ENCODE data around the gene GDI1.

The GDI1 gene

GRCh38 chrX:154478728-154479622 is 42.0 kb downstream of the GDI1 start, which contains the start of gene LAGE3:
Gene LAGE3 (minus strand): TSS chrX:154479281. CDS start chrX:154478915, 366 bp downstream.
- peak; percentile 88 to 91 (median 89) for DNase-seq (ENCODE audit: low read depth in 2 of 3, low spot score in 1 of 3)

GRCh38 chrX:154481195-154481594 is 44.2 kb downstream of the GDI1 start:
- DNase-seq (ENCODE audit: low read depth in 2 of 3, low spot score in 1 of 3), result no peak

- no peak for DNase-seq (ENCODE audit: low read depth in 2 of 3, low spot score in 1 of 3)
These were observed 45.1 kb downstream of the GDI1 start for GRCh38 chrX:154481911-154482601.

DNA sequence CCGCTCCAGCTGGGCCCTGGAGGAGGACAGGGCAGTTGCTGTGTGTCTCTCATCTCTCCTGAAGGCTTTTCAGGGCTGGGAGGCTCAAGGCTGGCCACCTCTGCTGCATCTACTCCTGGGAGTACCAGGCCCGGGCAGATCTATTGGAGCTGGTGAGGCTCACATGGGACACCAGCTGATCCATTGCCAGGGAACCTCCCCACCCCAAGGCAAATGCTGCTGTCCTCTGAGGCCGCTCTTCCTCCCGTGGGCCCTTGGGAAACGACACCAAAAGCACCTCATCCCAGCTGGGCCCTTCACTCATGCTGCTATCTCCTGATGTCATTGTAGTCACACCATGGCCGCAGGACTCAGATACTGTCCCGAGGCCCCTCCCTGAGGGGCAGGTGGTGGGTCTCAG is 45.8 kb downstream of the GDI1 start:
- no peak for DNase-seq (ENCODE audit: low read depth in 2 of 3, low spot score in 1 of 3)

DNA sequence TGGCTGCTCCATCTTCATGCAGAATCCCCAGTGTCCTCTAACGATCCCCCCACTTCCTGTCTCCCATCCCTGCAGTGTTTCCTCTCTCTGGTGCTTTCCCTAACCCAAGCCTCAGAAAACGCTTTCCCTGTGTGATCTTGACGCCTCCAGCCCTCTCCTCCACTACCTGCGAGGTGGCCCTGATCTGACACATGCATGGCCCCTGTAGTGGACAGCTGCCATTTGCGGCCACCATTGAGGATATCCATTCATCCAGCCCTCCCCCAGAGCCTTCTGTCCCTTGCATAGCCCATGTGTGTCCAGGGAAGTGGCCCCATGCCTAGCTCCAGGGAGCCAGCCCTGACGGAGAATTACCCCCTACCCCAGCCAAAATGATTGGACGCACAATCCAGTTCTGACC is 46.4 kb downstream of the GDI1 start:
- no peak for DNase-seq (ENCODE audit: low read depth in 2 of 3, low spot score in 1 of 3)

DNA sequence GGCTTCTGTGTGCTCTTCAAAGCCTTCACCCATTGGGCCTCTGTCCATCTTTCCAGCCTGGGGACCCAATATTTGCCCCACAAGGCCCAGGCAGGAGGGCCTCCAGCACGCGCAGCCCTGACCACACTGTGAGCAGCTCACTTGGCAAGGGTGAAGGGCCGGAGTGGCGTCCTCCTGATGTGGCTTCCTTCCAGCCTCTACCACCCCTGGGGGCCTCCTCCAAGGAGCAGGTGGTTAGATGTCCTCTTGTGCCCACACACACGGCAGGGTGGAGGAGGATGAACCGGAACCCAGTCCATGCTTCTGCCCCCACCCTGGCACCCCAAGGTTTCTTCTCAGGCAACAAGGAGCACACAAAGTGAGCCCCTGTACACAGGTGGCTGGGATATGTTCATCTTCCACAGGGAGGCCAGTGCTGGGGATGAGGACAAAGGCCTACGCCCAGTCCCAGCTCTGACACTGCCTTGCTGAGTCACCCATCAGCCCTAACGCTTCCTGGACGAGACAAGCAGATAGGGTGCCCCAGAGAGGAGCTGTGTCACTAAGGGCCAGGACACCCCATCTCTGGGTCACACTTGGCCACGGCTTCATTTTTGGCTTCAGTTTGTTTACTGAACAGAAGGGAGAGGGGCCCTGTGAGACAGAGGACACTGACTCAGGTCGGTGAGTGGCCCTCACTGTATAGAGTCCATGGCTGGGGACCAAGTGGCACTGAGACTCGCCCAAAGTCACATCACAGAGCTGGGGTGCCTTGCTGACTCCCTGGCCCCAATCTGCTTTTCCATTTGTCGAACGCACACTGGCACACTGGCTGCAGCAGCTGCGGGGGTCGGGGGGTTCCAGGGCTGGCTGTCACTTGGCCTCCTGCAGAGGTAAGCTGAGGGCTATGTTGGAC is 47.5 kb downstream of the GDI1 start:
- DNase-seq (ENCODE audit: low read depth in 2 of 3, low spot score in 1 of 3), result no peak

DNA sequence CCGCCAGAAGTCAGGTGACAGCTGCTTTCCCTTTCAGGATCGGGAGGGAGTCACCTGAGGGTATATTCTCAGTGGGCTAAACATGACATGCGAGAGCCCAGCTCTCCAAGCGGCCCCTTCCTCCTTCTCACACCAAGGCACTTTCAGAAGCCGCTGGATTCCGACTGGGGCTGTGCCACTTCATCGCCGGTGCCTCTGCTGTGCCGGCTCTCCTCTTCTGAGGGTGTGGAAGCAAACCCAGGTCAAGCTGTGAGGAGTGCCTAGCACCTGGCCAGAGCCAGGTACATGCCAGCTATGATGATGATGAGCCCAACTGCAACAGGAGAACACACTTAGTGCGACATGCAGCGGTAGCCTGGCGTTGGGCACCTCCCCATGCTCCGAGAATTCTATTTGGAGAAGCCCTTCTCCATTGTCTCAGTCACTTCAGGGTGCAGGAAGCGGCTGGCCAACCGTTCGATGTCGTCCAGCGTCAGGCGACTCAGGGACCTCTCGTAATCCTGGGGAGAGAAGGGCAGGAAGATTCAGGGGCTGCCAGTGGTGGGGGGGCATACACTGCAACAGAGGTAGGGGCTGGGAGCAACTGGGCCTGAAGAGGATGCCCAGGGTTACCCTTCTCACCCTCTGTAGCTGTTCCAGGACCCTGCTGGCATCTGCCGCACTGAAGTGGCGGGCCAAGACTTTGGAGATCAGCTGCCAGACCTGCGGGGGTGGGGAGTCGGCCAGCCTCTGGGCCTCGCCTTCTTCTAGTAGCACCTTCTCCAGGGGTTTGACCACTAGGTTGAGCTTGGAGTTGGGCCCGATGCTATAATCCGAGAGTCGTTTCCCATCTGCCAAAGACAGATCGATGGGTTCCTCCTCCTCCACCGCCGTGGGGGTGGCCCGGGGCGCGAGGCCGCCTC is 48.4 kb downstream of the GDI1 start:
- DNase-seq (ENCODE audit: low read depth in 2 of 3, low spot score in 1 of 3), result no peak

DNA sequence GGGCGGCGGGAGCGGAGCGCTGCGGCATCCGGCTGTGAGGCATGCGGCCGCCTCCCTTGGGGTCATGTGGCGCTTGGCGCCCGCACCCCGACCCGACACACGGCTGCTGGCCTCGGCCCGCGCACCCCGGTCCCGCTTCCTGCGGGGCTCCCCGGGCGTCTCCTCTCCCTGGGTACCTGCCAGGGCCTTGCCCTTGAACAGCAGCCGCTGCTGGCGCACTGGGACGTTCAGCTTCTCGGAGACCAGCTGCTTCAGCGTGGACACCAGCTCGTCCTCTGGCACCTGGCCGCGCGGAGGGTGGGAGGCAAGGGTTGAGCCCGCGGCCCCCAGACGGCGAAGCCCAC is 49.1 kb downstream of the GDI1 start:
- DNase-seq (ENCODE audit: low read depth in 2 of 3, low spot score in 1 of 3), result peak in 1 of 3 donors; percentile 16

- peak in 2 of 3 donors; percentile 6 to 42 for DNase-seq (ENCODE audit: low read depth in 2 of 3, low spot score in 1 of 3)
These were observed 49.6 kb downstream of the GDI1 start, which contains the start of gene UBL4A for GRCh38 chrX:154486396-154487207. Gene UBL4A (minus strand): TSS chrX:154486615. CDS start chrX:154486584, 31 bp downstream.

DNA sequence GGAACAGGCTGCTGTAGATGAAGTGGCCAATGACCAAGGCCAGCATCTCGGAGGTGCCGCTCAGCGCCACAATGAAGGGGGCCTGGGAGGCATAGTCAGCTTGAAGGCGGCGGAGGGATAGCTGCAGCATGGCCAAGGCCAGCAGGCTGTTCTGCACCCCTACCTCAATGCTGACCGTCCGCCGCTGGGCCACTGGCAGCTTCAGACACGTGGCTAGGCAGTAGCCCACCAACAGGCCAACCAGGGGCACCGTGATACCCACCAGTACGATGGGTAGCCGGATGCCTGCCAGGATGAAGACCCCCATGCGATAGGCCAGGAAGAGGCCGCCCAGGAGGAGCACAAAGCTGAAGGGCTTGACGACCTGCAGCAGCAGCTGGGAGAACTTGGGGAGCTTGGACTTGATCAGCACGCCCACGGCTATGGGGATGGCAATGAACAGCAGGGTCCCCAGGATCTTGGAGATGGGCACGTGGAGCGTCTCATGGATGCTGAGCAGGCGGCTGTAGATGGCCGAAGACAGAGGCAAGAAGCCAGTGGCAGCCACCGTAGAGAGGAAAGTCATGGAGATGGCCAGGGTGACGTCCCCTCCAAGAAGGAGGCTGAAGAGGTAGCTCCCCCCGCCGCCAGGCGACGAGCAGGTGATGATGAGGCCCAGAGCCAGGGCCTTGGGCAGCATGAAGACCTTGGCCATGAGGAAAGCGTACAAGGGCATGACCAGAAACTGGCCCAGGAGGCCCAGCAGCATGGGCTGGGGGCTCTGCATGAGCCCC is 50.8 kb downstream of the GDI1 start:
- DNase-seq (ENCODE audit: low read depth in 2 of 3, low spot score in 1 of 3), result no peak

- DNase-seq (ENCODE audit: low read depth in 2 of 3, low spot score in 1 of 3), result no peak
These were observed 51.6 kb downstream of the GDI1 start for GRCh38 chrX:154488336-154489075.

DNA sequence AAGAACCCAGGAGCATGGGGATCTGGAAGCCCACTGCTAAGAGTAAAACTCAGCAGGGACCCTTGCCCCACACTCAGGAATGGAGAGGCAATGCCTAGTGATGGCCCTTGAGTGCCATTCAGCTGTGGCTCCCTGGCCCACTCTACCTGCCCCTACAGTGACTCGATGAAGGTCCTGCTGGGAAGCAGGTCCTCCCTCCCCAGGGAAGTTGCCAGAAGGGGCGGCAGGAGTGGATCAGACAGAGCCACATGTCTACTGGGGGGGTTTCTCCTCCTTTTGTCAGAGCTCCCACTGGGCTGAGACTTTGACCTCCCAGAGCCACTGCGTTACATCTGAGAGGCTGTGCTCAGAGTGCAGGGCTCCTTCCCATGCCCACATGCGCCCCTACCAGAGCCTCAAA is 52.2 kb downstream of the GDI1 start:
- DNase-seq (ENCODE audit: low read depth in 2 of 3, low spot score in 1 of 3), result no peak

DNA sequence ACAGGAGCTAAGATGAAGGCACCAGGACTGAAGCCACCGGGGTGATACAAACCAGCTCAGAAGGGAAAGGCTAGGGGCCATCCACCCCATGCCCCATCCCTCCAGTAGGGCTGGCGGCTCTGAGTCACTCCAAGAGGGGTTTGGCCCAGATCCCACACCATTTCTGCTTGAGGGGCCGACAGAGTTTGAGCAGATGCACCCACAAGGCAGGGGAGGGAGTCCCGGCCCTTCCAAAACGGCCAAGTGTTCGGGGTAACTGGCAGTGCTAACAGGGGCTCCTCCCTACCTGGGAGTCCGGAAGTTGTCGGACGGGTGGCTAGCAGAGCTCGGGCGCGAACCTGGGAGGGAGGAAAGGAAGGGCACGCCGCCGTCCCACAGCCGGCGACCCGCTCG is 53.1 kb downstream of the GDI1 start:
- no peak for DNase-seq (ENCODE audit: low read depth in 2 of 3, low spot score in 1 of 3)

DNA sequence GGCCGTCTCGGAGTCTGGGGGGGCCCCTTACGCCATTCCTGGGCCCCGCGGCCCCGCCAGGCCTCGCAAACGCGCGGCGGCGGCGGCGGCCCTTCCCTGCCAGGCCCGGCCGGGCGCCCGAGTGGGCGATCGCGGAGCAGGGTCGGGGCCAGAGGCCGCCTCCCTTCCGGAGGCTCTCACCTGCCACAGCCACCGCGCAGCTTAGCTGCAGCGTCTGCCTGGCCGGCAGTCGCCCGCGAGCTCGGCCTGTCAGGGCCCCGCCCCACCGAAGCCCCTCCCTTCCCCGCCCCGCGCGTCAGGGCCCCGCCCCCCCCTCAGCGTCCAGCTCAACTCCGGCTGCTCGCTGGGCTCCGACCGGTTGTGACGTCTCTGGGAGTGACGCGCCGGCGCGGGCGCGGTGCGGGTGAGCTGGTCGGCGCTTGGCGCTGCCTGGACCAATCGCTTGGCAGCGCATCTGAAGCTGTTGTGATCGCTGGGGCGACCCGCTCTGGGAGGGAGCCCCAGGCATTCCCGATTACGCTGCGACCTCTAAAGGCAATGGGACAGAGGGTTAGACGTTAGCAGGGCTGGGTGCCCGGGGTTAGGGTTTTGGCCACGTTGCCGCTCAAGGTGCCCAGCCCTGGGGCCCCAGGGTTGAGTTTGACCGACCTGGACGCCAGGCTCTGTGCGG is 53.6 kb downstream of the GDI1 start, which contains the start of gene SLC10A3:
Gene SLC10A3, minus strand, starts transcription at position 216 of the 670 bp plus-strand sequence. CDS start 1,689 bp downstream, outside the sequence.
- DNase-seq (ENCODE audit: low read depth in 2 of 3, low spot score in 1 of 3), result peak; percentile 76 to 85 (median 84)

Measured in stimulated activated CD4-positive, alpha-beta T cell treated with anti-CD3 and anti-CD28 coated beads, Interleukin-12 subunit alpha, Interleukin-12 subunit beta, amount 100 ng/mL, for 48 hours (primary cell).